Cardiac muscle cell (in vitro differentiated cells and primary cell): Measurements from ENCODE around the gene LRRC59. TPM values are rescaled to one million over a fixed set of nuclear protein-coding genes. Genes with fewer than 3 reads are reported as not detected.

Experiments used
- polyA plus RNA-seq: library from polyadenylated mRNA; unstranded; fragments of >200 nt; fragmentation: Nextera tagmentation; extraction: Ambion mirVana; gene quantifications from 2 replicates; pipeline ENCODE4 v1.2.1, GENCODE V29; 2016
- total RNA-seq: library from RNA; depleted of rRNA; stranded (reverse); fragments of >200 nt; gene quantifications from 2 replicates; pipeline ENCODE4 v1.2.3, GENCODE V29; 2016

Gene LRRC59
- total and polyA plus RNA-seq, 2 experiments from 2014 or later: 58.9 to 60.3 TPM

Other genes starting within 250 kb of the LRRC59 start
- gene PPP1R9B, start 246.8 kb downstream of the LRRC59 start, total RNA-seq: 45.6 and 59.4 TPM in 2 replicates
- gene PPP1R9B, start 246.8 kb downstream of the LRRC59 start, polyA plus RNA-seq: 6.0 and 6.2 TPM in 2 replicates
- 57.5 and 63.3 TPM in 2 replicates for gene SGCA, start 231.5 kb downstream of the LRRC59 start, total RNA-seq
- 69.9 and 90.6 TPM in 2 replicates for gene SGCA, start 231.5 kb downstream of the LRRC59 start, polyA plus RNA-seq
- gene COL1A1, start 195.9 kb downstream of the LRRC59 start, total RNA-seq: 80.6 and 127 TPM in 2 replicates
- 212 and 261 TPM in 2 replicates for gene COL1A1, start 195.9 kb downstream of the LRRC59 start, polyA plus RNA-seq
- 14.2 and 30.0 TPM in 2 replicates for gene TMEM92, start 123.1 kb downstream of the LRRC59 start, total RNA-seq
- gene TMEM92, start 123.1 kb downstream of the LRRC59 start, polyA plus RNA-seq: 17.3 and 22.6 TPM in 2 replicates
- 62.2 and 80.0 TPM in 2 replicates for gene XYLT2, start 51.4 kb downstream of the LRRC59 start, total RNA-seq
- 48.8 and 60.9 TPM in 2 replicates for gene XYLT2, start 51.4 kb downstream of the LRRC59 start, polyA plus RNA-seq
- 62.4 and 107 TPM in 2 replicates for gene MRPL27, start 24.3 kb downstream of the LRRC59 start, total RNA-seq
- 142 and 158 TPM in 2 replicates for gene MRPL27, start 24.3 kb downstream of the LRRC59 start, polyA plus RNA-seq
- 7.9 and 13.4 TPM in 2 replicates for gene EME1, start 24.3 kb downstream of the LRRC59 start, total RNA-seq
- 5.2 and 30.7 TPM in 2 replicates for gene EME1, start 24.3 kb downstream of the LRRC59 start, polyA plus RNA-seq
- 116 and 177 TPM in 2 replicates for gene ACSF2, start 28.7 kb upstream of the LRRC59 start, total RNA-seq
- gene ACSF2, start 28.7 kb upstream of the LRRC59 start, polyA plus RNA-seq: 73.3 and 96.6 TPM in 2 replicates
- gene CHAD, start 71.4 kb upstream of the LRRC59 start, total RNA-seq: 0.11 TPM in 1 of 2 replicates, not detected in the other
- gene CHAD, start 71.4 kb upstream of the LRRC59 start, polyA plus RNA-seq: 2.5 and 3.9 TPM in 2 replicates
- gene RSAD1, start 81.3 kb upstream of the LRRC59 start, total RNA-seq: 24.1 and 35.8 TPM in 2 replicates
- gene RSAD1, start 81.3 kb upstream of the LRRC59 start, polyA plus RNA-seq: 39.7 and 55.4 TPM in 2 replicates
- gene MYCBPAP, start 110.9 kb upstream of the LRRC59 start, total RNA-seq: 1.2 and 3.2 TPM in 2 replicates
- 1.2 and 2.5 TPM in 2 replicates for gene MYCBPAP, start 110.9 kb upstream of the LRRC59 start, polyA plus RNA-seq
- gene EPN3, start 135.2 kb upstream of the LRRC59 start, total RNA-seq: 2.0 and 3.1 TPM in 2 replicates
- 1.9 and 3.5 TPM in 2 replicates for gene EPN3, start 135.2 kb upstream of the LRRC59 start, polyA plus RNA-seq
- gene SPATA20, start 149.7 kb upstream of the LRRC59 start, total RNA-seq: 194 and 216 TPM in 2 replicates
- gene SPATA20, start 149.7 kb upstream of the LRRC59 start, polyA plus RNA-seq: 103 and 162 TPM in 2 replicates
- gene CACNA1G, start 163.2 kb upstream of the LRRC59 start, total RNA-seq: 29.7 and 46.1 TPM in 2 replicates
- 19.0 and 22.8 TPM in 2 replicates for gene CACNA1G, start 163.2 kb upstream of the LRRC59 start, polyA plus RNA-seq
- gene ABCC3, start 237.4 kb upstream of the LRRC59 start, total RNA-seq: not detected in 2 replicates
- 0.06 and 0.53 TPM in 2 replicates for gene ABCC3, start 237.4 kb upstream of the LRRC59 start, polyA plus RNA-seq